NB4 (cell line): ENCODE measurements around the gene MMEL1.

Experiments used
- MYC ChIP-seq: IDR thresholded peaks from 2 replicates; pipeline ENCODE4 v1.6.1; 2011; ENCODE audit warnings: low read depth, low read length
- POLR2A ChIP-seq: IDR thresholded peaks from 2 replicates; pipeline ENCODE4 v1.6.1; 2011; ENCODE audit warnings: mild to moderate bottlenecking; ENCODE audit not compliant: insufficient read length; ENCODE audit errors: extremely low read depth
- TF ChIP-seq, protein P1 (sequence below): IDR thresholded peaks from one replicate; pipeline ENCODE4 v1.5.1; 2012; ENCODE audit warnings: low read depth, low read length

DNA sequence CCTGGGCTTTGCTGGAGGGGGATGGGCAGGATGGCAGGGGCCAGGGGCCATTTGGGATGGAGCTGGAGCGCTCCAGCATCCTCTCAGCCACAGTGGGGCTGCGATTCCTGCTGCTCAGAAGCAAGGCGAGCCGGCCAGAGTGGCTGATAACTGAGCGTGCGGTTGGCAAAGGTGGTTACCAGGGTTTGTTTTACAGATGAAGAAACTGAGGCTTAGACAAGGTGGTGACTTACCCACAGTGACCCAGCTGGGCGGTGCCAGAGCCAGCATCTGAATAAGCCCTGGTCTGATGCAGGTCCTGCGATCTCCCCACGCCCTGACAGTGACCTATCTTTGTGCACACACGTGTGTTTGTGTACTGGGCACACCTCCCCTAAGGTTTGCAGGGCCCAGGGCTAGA is 52.1 kb downstream of the MMEL1 start:
- no peak for TF ChIP-seq POLR2A
- TF ChIP-seq, protein P1, sequence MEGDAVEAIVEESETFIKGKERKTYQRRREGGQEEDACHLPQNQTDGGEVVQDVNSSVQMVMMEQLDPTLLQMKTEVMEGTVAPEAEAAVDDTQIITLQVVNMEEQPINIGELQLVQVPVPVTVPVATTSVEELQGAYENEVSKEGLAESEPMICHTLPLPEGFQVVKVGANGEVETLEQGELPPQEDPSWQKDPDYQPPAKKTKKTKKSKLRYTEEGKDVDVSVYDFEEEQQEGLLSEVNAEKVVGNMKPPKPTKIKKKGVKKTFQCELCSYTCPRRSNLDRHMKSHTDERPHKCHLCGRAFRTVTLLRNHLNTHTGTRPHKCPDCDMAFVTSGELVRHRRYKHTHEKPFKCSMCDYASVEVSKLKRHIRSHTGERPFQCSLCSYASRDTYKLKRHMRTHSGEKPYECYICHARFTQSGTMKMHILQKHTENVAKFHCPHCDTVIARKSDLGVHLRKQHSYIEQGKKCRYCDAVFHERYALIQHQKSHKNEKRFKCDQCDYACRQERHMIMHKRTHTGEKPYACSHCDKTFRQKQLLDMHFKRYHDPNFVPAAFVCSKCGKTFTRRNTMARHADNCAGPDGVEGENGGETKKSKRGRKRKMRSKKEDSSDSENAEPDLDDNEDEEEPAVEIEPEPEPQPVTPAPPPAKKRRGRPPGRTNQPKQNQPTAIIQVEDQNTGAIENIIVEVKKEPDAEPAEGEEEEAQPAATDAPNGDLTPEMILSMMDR, result no peak
- no peak for TF ChIP-seq MYC
